ENCODE measurements around the gene STK38. TPM values are rescaled to one million over a fixed set of nuclear protein-coding genes. Genes with fewer than 3 reads are reported as not detected.
A peak's percentile ranks its signal among the peaks of the same experiment; 100 is the strongest.

Gene STK38
- total and polyA plus RNA-seq, 9 of the 15 experiments (the other 6 are each of a cell fraction or from before 2014, with no cell fraction given) = 5.7 to 28.7 (median 19.5) TPM

- Histone ChIP-seq H3K27me3 (ENCODE audit: control insufficient read depth in 2 of 2, insufficient read depth in 2 of 2, low read length in 2 of 2) (no peaks in the 10 kb centered on the region), H2AFZ (ENCODE audit: low read depth, low read length) (0 out of 2 replicates have a peak overlapping the region, but pooled peaks have one; percentile 98), H3K79me2 (ENCODE audit: control insufficient read depth, insufficient read depth, low read length) (peaks cover 57% of the 10 kb centered on the region), H3K27ac (ENCODE audit: extremely low read depth, low read depth, low read length) (peak overlapping the region; percentile 90), H3K36me3 (ENCODE audit: control insufficient read depth, insufficient read depth, low read length) (peaks cover 19% of the 10 kb centered on the region; the same call in 1 of the 3 replicates), H3K4me1 (replicated peaks in 1 of 2; ENCODE audit: control insufficient read depth in 2 of 2, insufficient read depth in 2 of 2, low read length in 2 of 2) (peaks cover 23 to 24% of the 10 kb centered on the region in 2 experiments), H3K9ac (ENCODE audit: insufficient read depth in 1 of 2, low read depth in 2 of 2, low read length in 2 of 2) (peak overlapping the region; percentile 90 to 99; a peak in 3 of 4 replicates), H3K9me1 (ENCODE audit: control insufficient read depth, insufficient read depth, low read length) (no peaks in the 10 kb centered on the region), H4K20me1 (replicated peaks; ENCODE audit: control insufficient read depth, insufficient read depth, low read length) (0 out of 2 replicates have a peak, but pooled peaks cover 9% of the 10 kb centered on the region), H3K4me3 (peak overlapping the region; percentile 92), H3K4me2 (ENCODE audit: insufficient read depth, low read length) (peak overlapping the region; percentile 95), H3K9me3 (replicated peaks; ENCODE audit: control insufficient read depth, insufficient read depth, low read depth, low read length) (no peaks in the 10 kb centered on the region)
- ChIA-PET POLR2A (interaction anchor here (0.7 to 4.3 kb wide), 7 partner anchors 10 to 624 kb away, joined by 3 to 24 read pairs (median 4); partner anchors contain the start of genes PIM1 and SRSF3), CTCF (ENCODE audit: low intra/inter-chr PET ratio) (no interaction called here)
- no TSS peak for BruUV-seq (replicated peaks)
- FAIRE-seq (no peak), ATAC-seq (no peak), DNase-seq (ENCODE audit: extremely low read depth in 1 of 4, low spot score in 3 of 4) (no peak)
- 0% methylated on average over 3 of the region's 3 CpGs for WGBS (ENCODE audit: insufficient coverage, low coverage, missing lambda C conversion rate)
- in situ Hi-C loops (cut with MboI) = no loop called here
- intact Hi-C loops (cut with micrococcal nuclease) = loop anchor here (2.0 to 5.0 kb wide), 3 partner anchors 49 to 123 kb away; partner anchors contain the start of genes KCTD20, PXT1 and SRSF3
- TF ChIP-seq CEBPB (tag; IDR thresholded peaks at IDR 0.05) = peak; percentile 66
- TF ChIP-seq CREM (IDR thresholded peaks at IDR 0.05; ENCODE audit: low read depth) = no peak
- no peak for TF ChIP-seq MAFF (IDR thresholded peaks at IDR 0.05; ENCODE audit: low read length)
- 0 out of 2 replicates have a peak, but pooled peaks have one; percentile 28 for TF ChIP-seq ZBTB40 (IDR thresholded peaks at IDR 0.05)
- TF ChIP-seq ZBTB40 (CRISPR knock-in tag; IDR thresholded peaks at IDR 0.05) = no peak
- no peak for TF ChIP-seq SNIP1 (IDR thresholded peaks at IDR 0.05; ENCODE audit: low read depth)
- no peak for TF ChIP-seq ADNP (tag; IDR thresholded peaks at IDR 0.05)
- TF ChIP-seq IRF2 (CRISPR knock-in tag; IDR thresholded peaks at IDR 0.05) = no peak
- TF ChIP-seq TCF3 (CRISPR knock-in tag; IDR thresholded peaks at IDR 0.05) = 0 out of 2 replicates have a peak, but pooled peaks have one; percentile 6
- 0 out of 2 replicates have a peak, but pooled peaks have one; percentile 28 for TF ChIP-seq ARID3A (IDR thresholded peaks at IDR 0.05; ENCODE audit: borderline replicate concordance, low read depth, low read length)
- no peak for TF ChIP-seq CEBPG (CRISPR knock-in tag; IDR thresholded peaks at IDR 0.05)
- peak in 1 of 2 experiments; percentile 48; a peak in 1 of 4 replicates for TF ChIP-seq CEBPG (tag; conservative IDR thresholded peaks at IDR 0.05 in 1 of 2, IDR thresholded peaks at IDR 0.05 in 1 of 2)
These were observed 1.4 kb downstream of the STK38 start for GRCh38 chr6:36545767-36546307.

Data from K562 (cell line).